Type B pancreatic cell (in vitro differentiated cells): Measurements from ENCODE around the gene NOC2L. TPM values are rescaled to one million over a fixed set of nuclear protein-coding genes. Genes with fewer than 3 reads are reported as not detected.

Experiments used
- DNase-seq: peaks from one replicate; pipeline ENCODE4 v3.0.0; 2021; ENCODE audit warnings: mixed read lengths; ENCODE audit not compliant: unreplicated experiment; ENCODE audit errors: extremely low spot score
- H3K27ac Mint-ChIP-seq: 2 replicates; pipeline ENCODE4 v1.8.0; 2021; ENCODE audit warnings: mild to moderate bottlenecking, mixed read lengths
- H3K27me3 Mint-ChIP-seq: 2 replicates; pipeline ENCODE4 v1.8.0; 2021; ENCODE audit warnings: mixed read lengths
- H3K36me3 Mint-ChIP-seq: 2 replicates; pipeline ENCODE4 v1.8.0; 2021; ENCODE audit warnings: mixed read lengths
- H3K4me1 Mint-ChIP-seq: one replicate; pipeline ENCODE4 v1.8.0; 2021; ENCODE audit warnings: mixed read lengths; ENCODE audit not compliant: unreplicated experiment
- H3K4me3 Mint-ChIP-seq: 2 replicates; pipeline ENCODE4 v1.8.0; 2021; ENCODE audit warnings: mild to moderate bottlenecking, mixed read lengths
- H3K9me3 Mint-ChIP-seq: 2 replicates; pipeline ENCODE4 v1.8.0; 2021; ENCODE audit warnings: mixed read lengths
- CTCF ChIP-seq: fragments of 200-600 bp; sonication (generic); conservative IDR thresholded peaks from 2 replicates; pipeline ENCODE4 v1.5.0; 2021; ENCODE audit warnings: antibody characterized with exemption, mild to moderate bottlenecking
- total RNA-seq: library from RNA; stranded (reverse); gene quantifications from 2 replicates; pipeline ENCODE4 v1.2.1, GENCODE V29; 2021; ENCODE audit warnings: low replicate concordance

Gene NOC2L
- total RNA-seq, 1 donor from 2014 or later: 87.2 TPM

DNA sequence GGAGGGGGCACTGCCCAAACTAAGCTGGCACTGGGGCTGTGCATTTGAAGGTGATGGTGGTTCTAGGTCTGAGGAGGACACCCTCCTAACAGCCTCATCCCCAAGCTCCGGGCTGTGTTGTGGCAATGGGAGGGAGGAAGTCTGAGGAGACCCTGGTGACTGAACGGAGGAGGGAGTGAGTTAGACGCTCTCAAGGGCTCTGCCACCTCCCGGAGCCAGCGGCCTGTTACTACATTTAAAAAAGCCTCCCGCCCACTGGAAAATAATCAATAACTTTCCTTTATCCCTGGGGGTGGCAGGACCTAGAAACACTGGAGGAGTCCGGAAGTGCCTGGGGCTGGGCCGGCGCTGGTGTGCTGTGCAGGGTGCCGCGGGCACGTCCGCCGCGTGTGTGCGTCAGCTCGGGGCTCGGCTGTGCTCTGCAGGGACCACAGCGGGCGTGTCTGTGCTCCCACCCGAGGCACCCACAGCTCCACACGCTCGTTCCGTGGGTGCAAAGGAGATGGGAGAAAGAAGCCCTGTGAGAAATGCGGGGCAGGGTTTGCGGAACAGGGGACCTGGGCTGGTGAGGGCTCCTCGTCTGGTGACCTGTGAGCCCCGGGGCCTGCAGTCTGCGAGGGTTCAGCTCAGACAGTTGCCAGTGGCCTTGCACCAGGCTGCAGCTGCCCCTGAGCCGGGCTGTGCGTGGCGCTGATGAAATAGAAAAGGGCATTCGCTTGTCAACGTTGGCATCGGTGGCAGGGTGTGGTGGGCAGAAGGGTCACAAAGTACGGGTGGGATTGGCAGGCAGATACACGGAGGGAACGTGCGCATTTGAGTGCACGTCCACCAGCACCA is 30.0 kb downstream of the NOC2L start:
- peak overlapping the region; percentile 7 for H3K4me3 Mint-ChIP-seq
- peaks cover 14% of the 10 kb centered on the region for H3K4me1 Mint-ChIP-seq
- no peak for DNase-seq
- H3K9me3 Mint-ChIP-seq: no peaks in the 10 kb centered on the region
- TF ChIP-seq CTCF: no peak
- peaks cover 3% of the 10 kb centered on the region for H3K36me3 Mint-ChIP-seq
- H3K27ac Mint-ChIP-seq: no peak overlapping the region
- H3K27me3 Mint-ChIP-seq: peaks cover 39% of the 10 kb centered on the region

GRCh38 chr1:927748-928147 is 31.3 kb downstream of the NOC2L start:
- no peak overlapping the region for H3K4me3 Mint-ChIP-seq

DNA sequence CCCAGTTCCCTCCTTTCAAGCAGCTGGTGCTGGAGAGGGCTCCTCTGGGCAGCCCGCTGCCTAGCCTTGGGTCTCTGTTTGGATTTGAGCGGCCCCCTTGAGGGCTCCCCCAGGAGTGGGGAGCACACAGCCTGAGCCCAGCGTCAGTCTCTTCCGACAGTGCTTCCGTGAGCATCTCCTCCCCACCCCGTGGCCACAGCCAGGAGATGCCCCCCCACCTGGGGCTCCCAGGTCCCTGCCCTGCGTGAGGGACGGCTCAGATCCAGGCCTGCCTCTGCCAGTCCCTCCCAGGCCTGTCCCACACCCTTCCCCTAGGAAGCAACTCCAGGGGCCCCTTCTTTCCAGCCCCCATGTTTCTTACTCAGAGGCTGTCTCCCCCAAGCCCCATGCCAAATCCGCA is 31.8 kb downstream of the NOC2L start:
- Mint-ChIP-seq H3K4me1 (peaks cover 14% of the 10 kb centered on the region), H3K36me3 (peaks cover 3% of the 10 kb centered on the region), H3K9me3 (no peaks in the 10 kb centered on the region), H3K4me3 (no peak overlapping the region), H3K27me3 (peaks cover 44% of the 10 kb centered on the region), H3K27ac (no peak overlapping the region)
- no peak for TF ChIP-seq CTCF
- DNase-seq: no peak

More at GRCh38 chr1:927748-928147, 31.3 kb downstream of the NOC2L start:
- peaks cover 14% of the 10 kb centered on the region for H3K4me1 Mint-ChIP-seq
- no peaks in the 10 kb centered on the region for H3K9me3 Mint-ChIP-seq
- no peak for TF ChIP-seq CTCF
- H3K27me3 Mint-ChIP-seq: peaks cover 41% of the 10 kb centered on the region
- H3K36me3 Mint-ChIP-seq: peaks cover 3% of the 10 kb centered on the region
- H3K27ac Mint-ChIP-seq: no peak overlapping the region
- no peak for DNase-seq

GRCh38 chr1:925561-926421 is 33.3 kb downstream of the NOC2L start:
- H3K27ac Mint-ChIP-seq: no peak overlapping the region
- no peak for TF ChIP-seq CTCF
- no peaks in the 10 kb centered on the region for H3K9me3 Mint-ChIP-seq
- no peak for DNase-seq
- H3K27me3 Mint-ChIP-seq: peaks cover 43% of the 10 kb centered on the region
- H3K4me1 Mint-ChIP-seq: peaks cover 13% of the 10 kb centered on the region
- peak overlapping the region; percentile 84 for H3K4me3 Mint-ChIP-seq
- H3K36me3 Mint-ChIP-seq: peaks cover 7% of the 10 kb centered on the region

DNA sequence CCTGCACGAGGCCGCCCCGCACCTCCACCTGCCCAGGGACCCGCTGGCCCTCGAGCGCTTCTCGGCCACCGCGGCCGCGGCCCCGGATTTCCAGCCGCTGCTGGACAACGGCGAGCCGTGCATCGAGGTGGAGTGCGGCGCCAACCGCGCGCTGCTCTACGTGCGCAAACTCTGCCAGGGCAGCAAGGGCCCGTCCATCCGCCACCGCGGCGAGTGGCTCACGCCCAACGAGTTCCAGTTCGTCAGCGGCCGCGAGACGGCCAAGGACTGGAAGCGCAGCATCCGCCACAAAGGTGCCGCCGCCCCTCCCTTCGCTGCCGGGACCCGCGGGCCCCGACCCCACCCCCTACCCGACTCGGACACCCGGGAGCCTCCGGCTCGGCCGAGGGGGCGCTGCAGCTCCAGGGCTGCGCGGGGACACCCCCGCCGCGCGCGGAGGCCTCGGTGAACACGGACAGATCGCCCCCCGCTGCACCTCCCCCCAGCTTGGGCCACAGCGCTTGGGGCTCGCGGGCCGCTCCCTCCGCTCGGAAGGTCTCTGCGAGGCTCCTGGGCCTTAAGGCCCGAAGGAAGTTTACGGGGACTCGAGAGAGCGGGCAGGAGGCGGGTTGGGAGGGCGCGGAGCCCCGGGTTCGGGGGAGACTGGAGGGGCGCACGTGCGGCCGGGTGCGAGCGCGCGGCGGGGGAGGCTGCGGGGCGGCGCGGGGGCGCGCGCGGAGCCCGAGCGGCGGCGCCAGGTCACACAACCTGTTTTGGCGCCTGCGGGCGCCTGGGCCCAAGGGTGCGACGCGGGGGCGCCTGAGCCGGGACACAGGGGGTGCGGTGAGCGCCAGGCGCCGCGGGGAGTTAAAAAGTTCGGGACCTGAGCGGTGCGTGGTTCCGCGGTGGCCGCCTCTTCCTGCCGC is 34.1 kb downstream of the NOC2L start:
- Mint-ChIP-seq H3K36me3 (peaks cover 7% of the 10 kb centered on the region), H3K4me3 (peak overlapping the region; percentile 73), H3K27me3 (peaks cover 49% of the 10 kb centered on the region), H3K9me3 (no peaks in the 10 kb centered on the region), H3K27ac (no peak overlapping the region), H3K4me1 (peaks cover 18% of the 10 kb centered on the region)
- DNase-seq: no peak
- no peak for TF ChIP-seq CTCF
